NOMO-1 treated with dmso at 0.1 percent for 144 hours (cell line): ENCODE results near the gene HP1BP3.

ENCODE experiments used
- DNase-seq: peaks from one replicate; lab custom pipeline; 2025; ENCODE audit not compliant: unreplicated experiment; lab: John Stamatoyannopoulos, UW

The HP1BP3 gene

DNA sequence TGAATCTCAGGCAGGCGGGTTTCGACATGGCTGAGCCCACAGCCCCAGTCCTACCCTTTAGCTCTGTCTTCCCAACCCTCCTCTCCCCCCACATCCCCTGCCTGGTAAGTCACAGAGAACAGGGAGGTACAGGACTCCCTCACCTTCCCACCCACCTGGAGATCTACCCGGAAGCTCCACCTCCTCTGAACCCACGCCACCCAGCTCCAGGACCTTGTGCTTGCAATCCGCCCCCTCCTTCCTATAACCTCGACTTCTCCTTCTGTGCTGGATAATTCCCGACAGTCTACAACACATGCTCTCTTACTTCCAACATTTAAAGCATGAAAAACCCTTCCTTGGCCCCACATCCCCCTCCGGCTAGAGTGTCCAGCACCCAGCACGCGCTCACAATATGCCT, 91.6 kb downstream of the HP1BP3 start:
- DNase-seq, result no peak

DNA sequence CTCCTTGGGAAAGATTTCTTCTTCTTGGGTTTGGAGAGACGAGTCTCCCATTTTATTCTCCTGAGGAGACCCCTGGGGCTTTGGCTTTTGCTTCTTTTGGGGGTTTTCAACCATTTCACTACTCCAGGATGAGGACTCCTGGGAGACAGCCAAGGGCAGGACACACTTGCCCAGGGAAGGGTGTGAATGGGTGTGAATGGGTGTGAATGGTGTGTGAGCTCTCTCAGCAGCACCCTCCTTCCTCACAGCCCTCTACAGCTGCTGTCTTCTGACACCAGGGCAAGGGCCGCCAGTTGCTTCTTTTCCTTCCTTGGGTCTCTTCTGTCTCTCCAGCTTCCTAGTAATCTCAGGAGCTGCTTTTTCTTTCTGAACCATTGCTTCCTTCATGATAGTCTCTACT, 93.5 kb downstream of the HP1BP3 start:
- no peak for DNase-seq
